HFF-Myc (cell line): ENCODE measurements around the gene YPEL2.

Experiments used
- DNase-seq: peaks from one replicate; pipeline ENCODE4 v3.0.0-alpha.2; 2011; ENCODE audit warnings: low read depth; ENCODE audit errors: extremely low read depth
- H3K4me3 ChIP-seq: replicated peaks from 2 replicates; pipeline ENCODE4 v1.5.1; 2011; ENCODE audit warnings: low read depth, mild to moderate bottlenecking, control low read depth, low read length
- CTCF ChIP-seq: IDR thresholded peaks from 2 replicates; pipeline ENCODE4 v1.5.1; 2012; ENCODE audit warnings: mild to moderate bottlenecking, low read depth, low read length, control low read depth; ENCODE audit errors: missing control alignments

The YPEL2 gene

GRCh38 chr17:59424331-59424730 lies 92.9 kb downstream of the YPEL2 start:
- DNase-seq = no peak
- H3K4me3 ChIP-seq = no peak overlapping the region
- TF ChIP-seq CTCF = no peak

- TF ChIP-seq CTCF = no peak
- no peak for DNase-seq
- no peak overlapping the region for H3K4me3 ChIP-seq
Observed at GRCh38 chr17:59425085-59425931, 93.9 kb downstream of the YPEL2 start.

GRCh38 chr17:59426031-59426430 lies 94.6 kb downstream of the YPEL2 start:
- no peak for DNase-seq

GRCh38 chr17:59427425-59427921 lies 96.0 kb downstream of the YPEL2 start:
- no peak for DNase-seq
- H3K4me3 ChIP-seq = no peak overlapping the region
- TF ChIP-seq CTCF = no peak

More at GRCh38 chr17:59426031-59426430, 94.6 kb downstream of the YPEL2 start:
- no peak overlapping the region for H3K4me3 ChIP-seq
- no peak for TF ChIP-seq CTCF

GRCh38 chr17:59427996-59428395 lies 96.5 kb downstream of the YPEL2 start:
- DNase-seq = no peak
- no peak for TF ChIP-seq CTCF

GRCh38 chr17:59428916-59429485 lies 97.5 kb downstream of the YPEL2 start:
- DNase-seq = no peak
- no peak for TF ChIP-seq CTCF
- H3K4me3 ChIP-seq = no peak overlapping the region

More at GRCh38 chr17:59427996-59428395, 96.5 kb downstream of the YPEL2 start:
- H3K4me3 ChIP-seq = no peak overlapping the region
